ENCODE data around the gene ISCA2.

GRCh38 chr14:74478996-74479635, 14.4 kb upstream of the ISCA2 start:
- TF ChIP-seq CTCF (conservative IDR thresholded peaks at IDR 0.05; ENCODE audit: low read length), result peak; percentile 40; the same call in 1 of the 2 replicates
- TF ChIP-seq EZH2phosphoT487 (IDR thresholded peaks at IDR 0.05; ENCODE audit: borderline replicate concordance), result no peak

Measured in Loucy (cell line).